HG03025 (cell line): ENCODE results near the gene ZNF813.
"Not testable (repeated sequence)": the region's sequence is repeated elsewhere in the genome, so short reads cannot be mapped to it uniquely, and the experiment has no call there.

ENCODE experiments used
- ATAC-seq: cut with Tn5 transposase; IDR thresholded peaks from one replicate; pipeline ENCODE4 v1.9.1; 2021; ENCODE audit warnings: mild to moderate bottlenecking, moderate library complexity; ENCODE audit not compliant: unreplicated experiment, low FRiP score

The ZNF813 gene

GRCh38 chr19:53467485-53468262 is at the start of gene ZNF813:
Gene ZNF813 (plus strand): TSS chr19:53467733. CDS start chr19:53483823, 16,090 bp downstream.
- ATAC-seq = peak; percentile 69

DNA sequence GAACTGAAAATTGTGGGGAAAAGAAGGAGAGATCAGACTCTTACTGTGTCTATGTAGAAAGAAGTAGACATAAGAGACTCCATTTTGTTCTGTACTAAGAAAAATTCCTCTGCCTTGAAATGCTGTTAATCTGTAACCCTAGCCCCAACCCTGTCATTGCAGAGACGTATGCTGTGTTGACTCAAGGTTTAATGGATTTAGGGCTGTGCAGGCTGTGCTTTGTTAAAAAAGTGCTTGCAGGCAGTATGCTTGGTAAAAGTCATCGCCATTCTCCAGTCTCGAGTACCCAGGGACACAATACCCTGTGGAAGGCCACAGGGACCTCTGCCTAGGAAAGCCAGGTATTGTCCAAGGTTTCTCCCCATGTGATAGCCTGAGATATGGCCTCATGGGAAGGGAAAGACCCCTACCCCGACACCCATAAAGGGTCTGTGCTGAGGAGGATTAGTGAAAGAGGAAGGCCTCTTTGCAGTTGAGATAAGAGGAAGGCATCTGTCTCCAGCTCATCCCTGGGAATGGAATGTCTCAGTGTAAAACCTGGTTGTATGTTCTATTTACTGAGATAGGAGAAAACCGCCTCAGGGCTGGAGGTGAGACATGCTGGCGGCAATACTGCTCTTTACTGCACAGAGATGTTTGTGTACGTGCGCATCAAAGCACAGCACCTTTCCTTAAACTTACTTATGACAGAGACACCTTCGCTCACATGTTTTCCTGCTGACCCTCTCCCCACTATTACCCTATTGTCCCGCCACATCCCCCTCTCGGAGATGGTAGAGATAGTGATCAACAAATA is 46.8 kb upstream of the ZNF813 start:
- not testable (repeated sequence) for ATAC-seq

DNA sequence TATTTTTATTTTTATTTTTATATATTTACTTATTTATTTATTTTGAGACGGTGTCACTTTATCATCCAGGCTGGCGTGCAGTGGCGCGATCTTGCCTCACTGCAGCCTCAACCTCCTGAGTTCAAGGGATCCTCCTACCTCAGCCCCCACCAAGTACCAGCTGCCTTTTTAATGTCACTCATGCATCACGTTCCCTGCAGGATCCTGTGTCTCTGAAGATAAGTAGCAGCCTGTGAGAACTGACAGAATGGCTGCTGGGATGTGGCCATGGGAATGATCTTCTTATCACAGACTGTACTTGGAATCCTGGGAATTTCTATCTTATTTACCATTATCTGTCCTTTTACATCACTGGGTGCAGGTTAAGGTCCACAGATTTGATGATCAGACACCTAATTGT is 45.0 kb upstream of the ZNF813 start:
- ATAC-seq = no peak

GRCh38 chr19:53423074-53423473 is 44.5 kb upstream of the ZNF813 start:
- not testable (repeated sequence) for ATAC-seq

DNA sequence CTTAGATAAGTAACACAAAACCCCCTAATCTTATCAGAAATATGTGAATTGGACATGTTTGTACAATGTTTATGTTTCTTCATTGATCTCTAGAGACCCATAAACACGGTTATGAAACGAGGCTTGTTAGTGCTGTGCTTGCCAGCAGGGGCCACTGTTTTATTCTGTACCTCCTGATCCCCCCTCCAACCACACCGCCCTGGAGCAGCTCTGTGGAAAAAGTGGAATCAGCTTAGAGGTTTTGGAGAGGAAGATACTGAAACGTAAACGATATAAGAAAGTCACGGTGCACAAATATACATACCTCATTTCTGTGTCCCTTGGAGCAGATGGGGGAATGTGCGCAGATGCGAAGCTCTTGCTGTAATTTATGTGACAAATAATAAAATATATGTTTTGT is 43.9 kb upstream of the ZNF813 start:
- ATAC-seq = not testable (repeated sequence)

- no peak for ATAC-seq
Measured at GRCh38 chr19:53424968-53425597, 42.5 kb upstream of the ZNF813 start.

- peak; percentile 88 for ATAC-seq
Measured at GRCh38 chr19:53431399-53432087, 36.0 kb upstream of the ZNF813 start, which contains the start of gene ZNF761. Gene ZNF761 (plus strand): TSS chr19:53431984. CDS start chr19:53447269, 15,285 bp downstream.

DNA sequence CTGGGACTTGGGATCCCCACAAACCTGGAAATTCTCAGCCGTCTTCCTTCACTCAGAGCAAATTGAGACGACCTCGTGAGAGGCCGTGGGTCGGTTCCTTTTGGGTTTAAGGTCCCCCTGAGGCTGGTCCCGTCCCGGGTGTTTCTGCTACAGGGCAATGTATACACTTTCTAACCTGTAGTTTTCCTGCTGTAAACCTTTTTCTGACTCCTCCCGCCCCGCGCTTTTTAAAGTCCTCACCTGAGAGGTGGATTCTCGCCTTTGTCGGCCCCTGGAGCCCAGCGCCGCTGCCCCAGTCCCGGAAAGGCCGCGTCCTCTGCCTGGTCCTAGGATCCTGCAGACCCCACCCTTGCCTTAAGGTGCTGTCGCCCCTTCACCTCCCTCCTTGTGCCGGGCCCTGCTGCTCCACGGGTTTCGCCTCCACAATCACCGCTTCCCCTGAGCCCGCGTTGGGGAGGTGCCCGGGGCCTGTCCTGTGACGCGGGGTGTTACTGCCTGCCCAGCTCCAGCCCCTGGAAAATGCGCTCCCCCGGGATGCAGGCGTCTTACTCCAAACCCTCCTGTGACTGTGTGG is 35.4 kb upstream of the ZNF813 start:
- peak; percentile 28 for ATAC-seq

GRCh38 chr19:53443809-53444208 is 23.7 kb upstream of the ZNF813 start:
- ATAC-seq = not testable (repeated sequence)

GRCh38 chr19:53447196-53447595 is 20.3 kb upstream of the ZNF813 start:
- ATAC-seq = not testable (repeated sequence)

- ATAC-seq = no peak
Measured at GRCh38 chr19:53455828-53456227, 11.7 kb upstream of the ZNF813 start.

DNA sequence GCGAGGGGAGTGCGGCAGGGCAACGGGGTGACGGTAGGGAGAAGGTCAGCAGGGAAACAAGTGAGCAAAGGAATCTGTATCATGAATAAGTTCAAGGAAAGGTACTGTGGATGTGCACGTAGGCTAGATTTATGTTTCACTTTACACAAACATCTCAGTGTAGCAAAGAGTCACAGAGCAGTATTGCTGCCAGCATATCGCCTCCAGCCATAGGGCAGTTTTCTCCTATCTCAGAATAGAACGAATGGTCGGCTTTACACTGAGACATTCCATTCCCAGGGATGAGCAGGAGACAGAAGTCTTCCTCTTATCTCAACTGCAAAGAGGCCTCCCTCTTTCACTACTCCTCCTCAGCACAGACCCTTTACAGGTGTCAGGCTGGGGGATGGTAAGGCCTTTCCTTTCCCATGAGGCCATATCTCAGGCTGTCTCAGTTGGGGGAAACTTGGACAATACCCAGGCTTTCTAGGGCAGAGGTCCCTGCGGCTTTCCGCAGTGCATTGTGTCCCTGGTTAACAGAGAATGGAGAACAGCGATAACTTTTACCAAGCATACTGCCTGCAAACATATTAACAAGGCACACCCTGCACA is 7.3 kb upstream of the ZNF813 start:
- ATAC-seq = not testable (repeated sequence)

GRCh38 chr19:53461866-53462265 is 5.7 kb upstream of the ZNF813 start:
- ATAC-seq = no peak

DNA sequence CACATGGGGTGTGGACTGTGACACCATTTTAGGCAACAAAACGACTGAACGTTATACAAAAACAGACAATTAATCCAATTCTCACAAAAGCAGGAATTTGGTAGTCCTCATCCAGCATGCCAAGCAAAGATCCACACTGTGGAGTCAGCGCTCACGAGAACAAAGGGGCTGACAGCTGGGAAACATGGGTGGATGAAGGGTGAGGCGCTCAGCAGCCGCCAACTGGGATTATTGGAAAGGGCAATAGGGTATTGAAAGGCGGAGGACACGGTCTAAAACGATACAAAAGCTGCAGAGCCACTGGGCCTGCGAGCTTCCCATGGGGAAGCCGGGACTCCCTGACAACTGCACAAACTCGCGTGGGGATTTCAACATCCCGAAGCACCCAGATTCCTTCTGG is 4.7 kb upstream of the ZNF813 start:
- ATAC-seq = no peak

DNA sequence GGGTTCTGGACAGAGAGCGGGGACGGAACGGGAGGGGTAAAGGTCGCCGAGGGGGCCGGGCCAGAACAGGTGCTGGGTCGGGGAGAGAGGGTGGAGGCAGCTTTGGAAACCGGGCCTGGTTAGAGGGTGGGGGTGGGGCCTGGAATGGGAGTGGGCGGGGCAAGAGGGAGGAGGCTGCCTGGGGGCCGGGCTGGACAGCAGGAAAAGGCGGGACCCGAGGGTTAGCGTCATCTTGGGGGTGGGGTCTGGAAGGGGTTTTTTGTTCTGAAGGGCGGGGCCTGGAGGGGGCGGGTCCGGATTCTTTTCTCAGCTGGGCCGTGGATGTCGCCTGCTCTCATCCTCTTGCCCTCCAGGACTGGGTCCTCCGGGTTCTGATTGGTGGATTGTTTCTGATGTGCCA is 4.3 kb upstream of the ZNF813 start:
- ATAC-seq = no peak

DNA sequence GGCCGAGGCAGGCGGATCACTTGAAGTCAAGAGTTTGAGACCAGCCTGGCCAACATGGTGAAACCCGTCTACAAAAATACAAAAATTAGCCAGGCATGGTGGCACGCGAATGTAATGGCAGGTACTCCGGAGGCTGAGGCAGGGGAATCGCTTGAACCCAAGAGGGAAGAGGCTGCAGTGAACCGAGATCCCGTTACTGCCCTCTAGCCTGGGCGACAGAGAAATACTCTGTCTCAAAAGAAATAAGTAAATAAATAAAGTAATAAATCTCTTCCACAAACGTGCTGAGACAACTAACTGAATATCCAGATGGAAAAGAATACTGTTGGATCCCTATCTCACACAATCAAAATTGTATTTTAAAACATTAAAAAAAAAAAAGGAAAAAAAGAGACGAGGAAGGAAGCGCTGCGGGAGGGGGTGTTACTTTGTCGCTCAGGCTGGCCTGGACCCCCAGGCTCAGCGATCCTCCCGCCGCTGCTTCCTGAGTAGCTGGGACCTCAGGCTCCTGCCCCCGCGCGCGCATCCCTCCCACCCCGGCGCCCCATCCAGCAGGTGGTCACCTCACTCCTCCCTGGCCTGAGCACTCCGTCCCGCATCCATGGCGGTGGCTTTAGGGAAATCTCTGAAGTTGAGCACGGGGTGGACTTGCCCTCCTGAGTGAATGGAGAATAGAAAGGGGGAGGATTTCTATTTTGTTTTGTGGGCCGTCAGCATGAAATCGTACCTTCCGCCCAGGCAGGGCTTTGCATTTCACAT is 628 bp upstream of the ZNF813 start:
- no peak for ATAC-seq

DNA sequence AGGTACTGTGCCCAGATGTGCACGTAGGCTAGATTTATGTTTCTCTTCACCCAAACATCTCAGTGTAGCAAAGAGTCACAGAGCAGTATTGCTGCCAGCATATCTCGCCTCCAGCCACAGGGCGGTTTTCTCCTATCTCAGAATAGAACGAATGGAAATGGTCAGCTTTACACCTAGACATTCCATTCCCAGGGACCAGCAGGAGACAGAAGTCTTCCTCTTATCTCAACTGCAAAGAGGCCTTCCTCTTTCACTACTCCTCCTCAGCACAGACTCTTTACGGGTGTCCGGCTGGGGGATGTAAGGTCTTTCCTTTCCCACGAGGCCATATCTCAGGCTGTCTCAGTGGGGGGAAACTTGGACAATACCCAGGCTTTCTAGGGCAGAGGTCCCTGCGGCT is 1.1 kb downstream of the ZNF813 start:
- ATAC-seq = not testable (repeated sequence)

GRCh38 chr19:53471916-53472315 is 4.4 kb downstream of the ZNF813 start:
- ATAC-seq = no peak

GRCh38 chr19:53474832-53475231 is 7.3 kb downstream of the ZNF813 start:
- not testable (repeated sequence) for ATAC-seq
